Activated CD4-positive, CD25-positive, alpha-beta regulatory T cell (primary cell): ENCODE measurements around the gene ZNF169.
"Not testable (repeated sequence)": the region's sequence is repeated elsewhere in the genome, so short reads cannot be mapped to it uniquely, and the experiment has no call there.

Experiments used
- DNase-seq, 4 experiments: peaks; one replicate each; lab custom pipeline; 2025; lab: John Stamatoyannopoulos, UW

Gene ZNF169

DNA sequence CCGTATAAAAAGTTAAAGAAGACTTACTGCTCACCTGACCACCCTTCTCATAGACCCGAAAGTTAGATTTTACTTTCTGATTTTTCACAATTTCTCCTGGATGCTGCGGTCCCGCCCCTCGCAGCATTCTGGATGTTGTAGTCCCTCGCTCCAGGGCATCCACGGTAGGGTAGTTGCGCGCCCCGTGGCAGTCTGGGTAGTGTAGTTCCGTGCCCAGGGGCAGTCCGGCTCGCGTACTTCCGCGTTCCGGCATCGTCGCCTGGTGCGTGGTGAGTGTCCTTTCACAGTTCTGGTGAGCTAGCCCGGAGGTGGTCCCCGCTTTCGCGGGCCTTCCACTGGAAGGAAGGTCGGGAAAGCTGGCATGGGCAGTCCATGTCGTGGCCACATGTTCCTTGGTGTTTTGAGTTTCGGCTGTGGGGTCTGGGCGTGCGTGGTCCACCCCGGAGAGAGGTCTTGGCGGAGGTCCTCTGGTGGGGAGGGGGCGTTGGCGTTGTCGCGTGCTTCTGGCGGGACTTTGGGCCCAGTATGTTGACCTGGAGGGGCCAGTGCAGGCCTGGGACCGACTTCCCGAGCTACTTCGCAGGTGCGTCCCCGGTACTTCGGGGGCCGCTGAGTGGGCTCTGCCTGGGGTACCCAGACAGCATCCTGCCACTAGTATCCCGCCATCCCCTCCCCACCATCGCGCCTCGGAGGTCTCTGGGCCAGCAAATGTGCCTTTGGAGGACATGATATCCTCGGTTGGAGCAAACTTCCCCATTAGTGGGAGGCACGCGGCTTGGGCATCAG lies at the start of gene ZNF169:
Gene ZNF169, plus strand, starts transcription at position 222 of the 786 bp plus-strand sequence. CDS start 19,515 bp downstream, outside the sequence.
- DNase-seq, result peak; percentile 68 to 81 (median 76)

DNA sequence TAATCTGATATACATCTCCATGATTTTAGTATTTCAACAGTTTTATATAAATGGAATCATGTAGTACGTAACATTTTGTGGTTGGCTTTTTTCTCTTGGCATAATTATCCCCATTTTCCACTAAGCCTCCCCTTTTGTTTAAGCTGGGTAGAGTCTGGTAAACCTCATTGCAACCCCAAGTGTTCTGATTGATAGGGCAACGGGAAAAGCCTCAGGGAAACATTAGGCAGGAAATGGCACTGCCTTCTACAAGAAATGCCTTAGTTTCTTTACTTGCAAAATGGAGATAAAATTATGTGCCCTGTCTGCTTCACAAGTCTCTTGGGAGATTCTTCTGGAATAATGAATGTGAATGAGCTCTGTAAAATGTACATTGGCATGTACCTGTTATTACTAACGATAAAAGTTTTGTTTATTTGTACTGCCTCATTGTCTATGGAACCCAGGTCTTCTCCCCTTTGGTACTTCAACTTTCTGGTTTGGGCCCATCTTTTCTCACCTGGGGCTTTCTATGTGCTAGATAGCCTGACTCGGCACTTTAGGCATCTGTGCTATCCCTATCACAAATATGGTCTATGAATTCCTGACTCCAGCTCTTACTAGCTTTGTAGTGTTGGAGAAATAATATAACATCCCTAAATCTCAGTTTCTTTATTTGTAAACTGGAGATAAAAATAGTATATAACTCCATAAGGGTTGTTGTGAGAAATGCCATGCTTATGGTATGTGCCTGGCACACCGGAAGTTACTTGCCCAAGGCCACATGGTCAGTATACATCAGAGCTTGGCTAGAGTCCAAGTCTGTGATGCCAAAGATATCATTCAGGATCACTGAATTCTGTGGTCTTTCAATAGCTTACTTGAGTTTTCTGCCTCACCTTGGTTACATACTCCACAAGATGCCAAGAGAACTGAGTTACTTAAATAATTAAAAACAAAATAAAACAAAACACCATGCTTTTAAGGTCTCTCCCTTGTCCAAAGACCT lies 48.2 kb upstream of the ZNF169 start:
- DNase-seq, result no peak

DNA sequence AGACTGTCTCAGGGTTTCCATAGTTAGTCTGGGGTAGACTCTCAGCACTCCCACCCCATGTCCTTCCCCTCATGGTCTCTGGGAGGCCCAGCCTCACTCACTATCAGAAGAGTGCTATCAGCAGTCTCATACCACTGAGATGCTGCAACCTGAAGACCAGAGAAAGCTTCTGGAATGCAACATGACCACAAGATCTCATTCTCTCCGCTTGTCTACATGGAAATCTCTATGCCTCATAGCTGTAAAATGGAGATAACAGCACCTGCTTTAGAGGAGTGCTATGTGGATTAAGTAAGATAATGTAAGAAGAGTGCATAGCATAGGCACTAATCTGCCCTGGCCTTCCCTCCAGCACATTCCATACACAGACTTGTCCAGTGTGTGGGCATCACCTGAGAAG lies 47.0 kb upstream of the ZNF169 start:
- no peak for DNase-seq

DNA sequence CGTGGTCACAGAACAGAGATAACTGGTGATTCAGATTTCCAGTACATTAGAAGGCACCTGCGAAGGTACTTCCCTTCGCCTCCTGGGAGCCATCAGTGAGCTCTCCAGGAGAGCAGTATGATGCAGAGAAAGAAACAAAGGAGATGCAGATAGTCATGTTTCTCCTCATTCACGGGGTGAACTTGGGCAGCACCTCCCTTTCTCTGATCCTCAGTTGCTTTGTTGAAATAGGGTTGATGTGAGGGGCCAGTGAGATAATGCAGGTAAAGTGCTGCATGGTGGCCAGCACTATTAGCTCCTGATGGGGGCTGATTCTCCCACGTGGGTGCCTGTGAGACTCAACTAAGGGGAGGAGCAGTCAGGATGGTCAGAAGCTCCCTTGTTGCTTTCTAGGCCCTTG lies 46.6 kb upstream of the ZNF169 start:
- no peak for DNase-seq

DNA sequence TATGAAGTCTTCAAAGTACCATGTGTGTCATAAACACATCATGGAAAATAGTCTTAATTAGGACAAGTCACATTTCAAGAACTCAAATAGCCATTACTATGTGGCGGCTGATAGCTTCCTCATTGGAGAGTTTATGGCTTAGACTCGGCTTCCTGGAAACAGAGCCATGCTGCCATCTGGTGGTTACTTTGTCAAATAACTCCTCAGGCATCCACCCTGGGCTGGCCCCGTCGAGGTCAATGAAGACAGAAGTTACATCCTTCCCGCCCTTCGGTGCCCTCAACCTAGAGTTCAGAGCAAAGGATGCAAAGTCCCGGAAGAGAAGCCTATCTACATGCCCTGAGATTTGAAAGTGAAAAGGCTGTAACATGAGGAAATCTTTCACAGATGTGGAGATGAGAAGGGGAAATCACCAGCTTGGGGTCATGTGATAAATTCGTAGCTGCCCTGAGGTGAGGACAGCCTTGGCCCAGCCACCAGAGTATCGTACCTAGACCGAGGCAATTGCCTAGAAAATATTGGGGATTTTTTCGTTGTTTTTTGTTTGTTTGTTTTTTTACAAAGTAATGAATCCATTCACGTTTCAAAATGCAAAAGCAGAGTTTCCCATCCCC lies 45.5 kb upstream of the ZNF169 start:
- peak; percentile 27 to 41 (median 31) for DNase-seq

DNA sequence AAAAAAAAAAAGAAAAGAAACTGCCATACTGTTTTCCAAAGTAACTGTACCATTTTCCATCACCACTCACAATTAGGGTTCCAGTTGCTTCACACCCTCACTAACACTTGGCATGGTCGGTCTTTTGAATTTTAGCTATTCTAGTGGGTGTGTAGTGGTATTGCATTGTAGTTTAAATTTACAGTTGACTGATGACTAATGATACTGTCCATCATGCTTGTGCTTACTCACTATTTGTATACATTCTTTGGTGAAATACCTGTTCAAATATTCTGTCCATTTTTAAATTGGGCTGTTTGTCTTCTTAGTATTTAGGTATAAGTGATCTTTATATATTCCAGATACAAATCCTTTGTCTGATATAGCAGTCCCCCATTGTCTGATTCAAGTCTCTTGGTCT lies 36.2 kb upstream of the ZNF169 start:
- no peak for DNase-seq

DNA sequence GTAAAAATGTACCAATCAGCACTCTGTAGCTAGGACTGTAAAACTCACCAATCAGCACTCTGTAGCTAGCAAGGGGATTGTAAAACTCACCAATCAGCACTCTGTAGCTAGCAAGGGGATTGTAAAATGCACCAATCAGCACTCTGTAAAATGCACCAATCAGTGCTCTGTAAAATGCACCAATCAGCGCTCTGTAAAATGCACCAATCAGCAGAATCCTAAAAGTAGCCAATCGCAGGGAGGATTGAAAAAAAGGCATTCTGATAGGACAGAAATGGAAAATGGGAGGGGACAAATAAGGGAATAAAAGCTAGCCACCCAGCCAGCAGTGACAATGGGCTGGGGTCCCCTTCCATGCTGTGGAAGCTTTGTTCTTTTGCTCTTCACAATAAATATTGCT lies 33.7 kb upstream of the ZNF169 start:
- DNase-seq, result not testable (repeated sequence)

DNA sequence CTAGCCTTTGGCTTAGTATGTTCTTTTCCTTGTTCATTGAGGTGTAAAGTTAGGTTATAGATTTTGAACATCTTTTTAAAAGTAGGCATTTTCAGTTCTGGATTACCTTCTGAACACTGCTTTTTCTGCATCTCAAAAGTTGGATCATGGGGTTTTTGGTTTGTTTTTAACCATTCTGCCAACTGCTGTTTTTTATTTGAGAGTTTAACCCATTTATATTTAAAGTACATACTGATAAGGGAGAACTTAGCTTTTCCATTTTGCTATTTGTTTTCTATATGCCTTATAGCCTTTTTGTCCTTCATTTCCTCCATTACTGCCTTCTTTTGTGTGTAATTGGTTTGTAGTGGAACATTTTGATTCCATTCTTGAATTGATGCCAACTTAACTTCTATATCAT lies 30.5 kb upstream of the ZNF169 start:
- DNase-seq, result no peak

DNA sequence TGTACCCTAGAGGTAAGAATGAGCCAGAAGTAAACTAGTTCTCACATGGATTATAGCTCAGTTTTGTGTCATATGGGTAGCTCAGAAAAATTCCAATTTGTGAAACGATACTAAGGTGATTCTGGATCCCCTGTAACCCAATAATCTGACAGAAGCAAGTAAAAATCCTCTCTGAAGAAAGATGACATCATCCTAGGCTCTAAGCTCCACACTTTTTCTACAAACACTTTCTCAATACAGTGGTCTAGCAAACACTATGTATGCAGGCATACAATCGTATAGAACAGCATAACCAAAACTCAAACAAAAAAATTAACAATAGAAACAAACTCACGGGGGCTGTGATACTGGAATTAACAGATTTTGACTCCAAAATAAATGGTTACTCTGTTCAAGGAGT lies 26.7 kb upstream of the ZNF169 start:
- no peak for DNase-seq

DNA sequence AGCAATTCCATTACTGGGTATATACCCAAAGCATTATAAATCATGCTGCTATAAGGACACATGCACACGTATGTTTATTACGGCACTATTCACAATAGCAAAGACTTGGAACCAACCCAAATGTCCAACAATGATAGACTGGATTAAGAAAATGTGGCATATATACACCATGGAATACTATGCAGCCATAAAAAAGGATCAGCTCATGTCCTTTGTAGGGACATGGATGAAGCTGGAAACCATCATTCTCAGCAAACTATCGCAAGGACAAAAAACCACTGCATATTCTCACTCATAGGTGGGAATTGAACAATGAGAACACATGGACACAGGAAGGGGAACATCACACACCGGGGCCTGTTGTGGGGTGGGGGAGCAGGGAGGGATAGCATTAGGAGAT lies 18.0 kb upstream of the ZNF169 start:
- DNase-seq, result not testable (repeated sequence)

DNA sequence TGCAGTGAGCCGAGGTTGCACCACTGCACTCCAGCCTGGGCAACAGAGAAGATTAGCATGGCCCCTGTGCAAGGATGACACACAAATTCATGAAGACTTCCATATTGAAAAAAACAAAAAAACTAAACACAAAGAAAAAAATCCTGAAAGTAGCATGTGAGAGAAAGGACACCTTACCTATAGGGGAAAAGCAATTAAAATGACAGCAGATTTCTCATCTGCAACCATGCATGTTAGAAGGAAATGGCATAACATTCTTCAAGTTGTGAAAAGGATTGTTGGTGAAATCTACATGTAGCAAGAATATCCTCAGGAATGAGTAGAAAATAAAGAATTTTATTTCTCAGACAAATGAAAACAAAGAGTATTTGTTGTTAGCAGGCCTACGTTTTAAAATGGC lies 13.4 kb upstream of the ZNF169 start:
- no peak for DNase-seq

DNA sequence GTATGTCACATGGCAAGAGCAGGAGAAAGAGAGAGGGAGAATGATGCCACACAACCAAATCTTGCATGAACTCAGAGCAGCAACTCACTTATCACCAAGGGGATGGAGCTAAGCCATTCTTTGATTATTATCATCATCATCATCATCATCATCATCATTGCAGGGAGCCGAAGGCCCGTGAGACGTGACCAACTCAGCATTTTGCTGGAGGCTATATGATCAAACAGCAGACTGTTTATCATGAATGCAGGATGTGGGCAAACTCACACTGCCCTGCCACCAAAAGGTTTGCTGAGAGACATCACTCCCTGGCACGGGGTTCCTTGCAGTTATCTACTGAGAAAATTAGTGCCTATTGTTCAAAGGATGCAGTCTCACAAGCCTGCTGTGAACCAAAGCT lies 8.6 kb upstream of the ZNF169 start:
- no peak for DNase-seq

DNA sequence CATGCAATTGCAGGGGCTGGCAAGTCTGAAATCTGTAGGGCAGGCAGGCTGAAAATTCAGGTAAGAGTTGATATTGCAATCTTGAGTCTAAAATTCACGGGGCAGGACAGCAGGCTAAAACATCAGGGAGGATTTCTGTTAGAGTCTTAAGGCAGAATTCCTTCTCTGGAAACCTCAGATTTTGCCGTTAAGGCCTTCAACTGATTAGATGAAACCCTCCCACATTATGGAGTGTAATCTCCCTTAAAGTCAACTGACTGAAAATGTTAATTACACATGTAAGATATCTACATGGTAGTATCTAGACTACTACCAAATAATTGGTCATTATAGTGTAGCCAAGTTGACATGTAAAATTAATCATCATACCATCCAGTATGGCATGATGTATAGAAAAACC lies 3.1 kb upstream of the ZNF169 start:
- DNase-seq, result no peak

DNA sequence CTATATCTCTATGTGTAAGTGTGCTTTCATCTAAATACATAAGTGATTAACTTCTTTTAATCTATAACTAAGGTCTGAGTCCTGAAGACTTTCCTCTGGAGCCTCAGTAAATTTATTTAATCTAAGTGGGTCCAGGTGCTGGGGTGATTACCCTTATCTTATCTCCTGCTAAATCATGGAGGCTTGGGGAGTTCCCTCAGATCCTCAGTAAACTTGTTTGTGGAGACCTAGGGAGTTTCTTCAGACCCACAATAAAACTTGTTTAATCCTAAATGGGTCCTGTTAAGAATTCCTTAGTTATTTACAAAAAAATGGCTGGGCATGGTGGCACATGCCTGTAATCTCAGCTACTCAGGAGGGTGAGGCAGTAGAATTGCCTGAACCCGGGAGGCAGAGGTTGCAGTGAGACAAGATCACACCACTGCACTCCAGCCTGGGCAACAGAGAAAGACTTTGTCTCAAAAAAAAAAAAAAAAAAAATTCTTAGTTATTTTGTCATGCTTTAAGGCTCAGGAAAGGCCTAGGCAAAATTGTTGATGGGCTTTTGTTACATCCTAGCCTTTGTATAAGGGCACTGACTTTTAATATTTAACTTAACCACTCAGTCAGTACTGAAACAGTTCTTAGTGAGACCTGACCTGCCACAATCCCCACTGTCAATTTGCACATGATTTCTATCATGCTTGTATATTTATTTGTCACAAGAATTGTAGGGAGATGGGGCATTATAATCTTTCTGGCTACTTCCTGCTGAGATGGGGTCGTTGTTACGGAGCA lies 6.7 kb downstream of the ZNF169 start:
- DNase-seq, result not testable (repeated sequence)

DNA sequence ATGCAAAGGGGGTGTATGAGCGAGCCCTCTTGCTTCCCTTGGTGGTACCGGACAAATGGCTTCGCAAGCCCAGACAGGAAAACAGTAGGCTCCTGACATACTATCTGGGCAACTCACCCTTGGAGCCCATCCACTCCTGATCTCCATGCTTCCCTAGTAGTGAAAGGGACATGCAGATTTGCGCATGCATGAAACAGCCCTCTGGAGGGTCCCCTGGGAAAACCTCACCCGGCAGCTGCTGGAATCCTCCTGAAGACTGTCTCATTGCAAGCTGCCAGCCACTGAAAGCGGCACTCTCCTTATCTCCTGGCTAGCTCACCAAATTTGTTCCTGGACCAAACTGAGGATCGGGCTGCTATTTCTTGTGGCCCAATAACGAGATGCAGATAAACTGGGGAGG lies 10.2 kb downstream of the ZNF169 start:
- DNase-seq, result no peak

DNA sequence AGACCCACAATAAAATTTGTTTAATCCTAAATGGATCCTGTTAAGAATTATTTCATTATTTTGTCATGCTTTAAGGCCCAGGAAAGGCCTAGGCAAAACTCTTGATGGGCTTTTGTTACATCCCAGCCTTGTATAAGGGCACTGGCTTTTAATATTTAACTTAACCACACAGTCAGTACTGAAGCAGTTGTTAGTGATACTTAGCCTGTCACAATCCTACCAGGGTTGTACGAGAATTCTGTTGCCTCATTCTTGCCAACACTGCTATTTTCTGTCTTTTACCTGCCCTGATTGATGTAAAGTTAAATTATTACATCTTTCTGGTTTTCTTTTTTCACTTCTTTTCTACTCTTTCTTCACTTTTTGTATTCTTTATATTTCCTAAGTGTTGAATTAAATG lies 10.9 kb downstream of the ZNF169 start:
- DNase-seq, result no peak

DNA sequence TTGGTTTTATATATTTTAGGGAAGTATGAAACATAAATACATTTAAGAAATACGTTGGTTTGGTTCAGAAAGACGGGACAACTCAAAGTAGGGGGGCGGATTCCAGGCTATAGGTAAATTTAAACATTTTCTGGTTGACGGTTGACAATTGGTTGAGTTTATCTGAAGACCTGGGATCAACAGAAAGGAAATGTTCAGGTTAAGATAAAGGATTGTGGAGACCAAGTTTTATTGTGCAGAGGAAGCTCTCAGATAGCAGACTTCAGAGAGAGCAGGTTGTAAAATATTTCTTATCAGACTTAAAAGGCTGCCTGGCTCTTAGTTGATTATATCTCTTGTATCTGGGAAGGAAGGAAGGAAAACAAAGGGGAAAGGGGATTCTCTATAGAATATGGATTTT lies 17.9 kb downstream of the ZNF169 start:
- not testable (repeated sequence) for DNase-seq

DNA sequence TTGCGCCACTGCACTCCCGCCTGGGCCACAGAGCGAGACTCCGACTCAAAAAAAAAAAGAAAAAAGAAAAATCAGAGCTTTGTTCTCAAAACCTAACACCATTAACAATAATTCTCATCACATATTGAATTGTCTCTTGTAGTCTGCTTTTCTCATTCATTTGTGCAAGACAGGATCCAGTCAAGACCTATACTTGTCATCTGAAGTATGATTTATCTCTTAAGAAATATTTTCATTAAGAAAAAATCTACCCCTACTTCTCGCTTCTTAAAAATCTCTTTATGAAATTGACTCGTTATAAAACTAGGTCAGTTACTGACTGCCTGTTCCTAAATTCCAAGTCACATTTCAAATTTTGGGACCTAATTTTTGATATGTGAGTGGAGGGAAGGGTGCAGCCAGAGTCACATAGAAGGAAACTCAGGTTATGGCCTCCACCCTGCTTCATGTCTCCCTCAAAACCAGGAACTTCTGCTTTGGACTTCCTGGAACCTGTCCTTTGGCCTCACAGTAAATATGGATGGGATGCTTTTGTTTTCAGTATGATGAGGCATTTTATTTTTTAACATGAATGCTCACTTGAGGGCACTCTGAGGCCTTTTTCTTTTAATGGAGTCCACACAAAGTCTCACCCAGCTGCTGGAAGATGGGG lies 18.9 kb downstream of the ZNF169 start:
- DNase-seq, result no peak

DNA sequence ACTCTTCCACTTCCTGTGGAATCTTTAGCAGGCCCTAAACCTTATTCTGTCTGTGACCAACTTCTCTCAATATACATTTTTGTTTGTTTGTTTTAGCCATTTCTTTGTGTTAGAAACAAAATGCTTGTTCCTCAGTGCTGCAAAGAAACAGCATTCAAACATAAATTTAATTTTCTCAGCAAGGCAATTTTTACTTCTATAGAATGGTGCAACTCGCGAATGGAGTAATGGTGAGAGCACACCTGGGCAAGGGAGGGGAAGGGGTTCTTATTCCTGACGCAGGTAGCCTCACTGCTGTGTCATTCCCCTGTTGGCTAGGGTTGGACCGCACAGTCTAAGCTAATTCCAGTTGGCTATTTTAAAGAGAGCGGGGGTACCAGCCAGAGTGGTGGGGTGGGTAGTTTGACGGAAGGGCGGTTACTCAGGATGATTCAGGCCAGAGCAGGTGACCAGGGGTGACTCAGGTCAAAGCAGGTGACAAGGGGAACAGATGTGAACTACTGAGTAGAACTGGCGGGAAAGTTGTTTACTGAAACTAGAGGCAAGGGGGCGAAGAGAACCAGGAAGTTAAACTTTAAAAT lies 21.4 kb downstream of the ZNF169 start:
- DNase-seq, result no peak

DNA sequence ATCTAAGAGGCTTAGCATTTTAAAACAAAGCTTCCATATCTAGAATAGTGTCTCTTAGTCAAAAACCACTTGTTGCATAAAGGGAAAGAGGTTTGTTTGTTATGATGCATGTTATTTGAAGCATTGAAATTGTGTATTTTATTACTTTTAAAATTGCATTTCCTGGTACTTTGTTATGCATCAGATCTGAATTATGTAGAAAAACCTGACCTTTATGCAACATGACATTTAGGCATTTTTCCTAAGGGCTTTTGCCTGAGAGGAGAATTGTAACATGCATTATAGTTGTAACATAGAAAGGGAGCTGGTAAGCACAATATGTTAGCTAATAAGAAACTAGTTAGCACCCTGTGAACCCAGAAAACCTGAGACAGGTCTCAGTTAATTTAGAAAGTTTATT lies 22.0 kb downstream of the ZNF169 start:
- DNase-seq, result no peak

DNA sequence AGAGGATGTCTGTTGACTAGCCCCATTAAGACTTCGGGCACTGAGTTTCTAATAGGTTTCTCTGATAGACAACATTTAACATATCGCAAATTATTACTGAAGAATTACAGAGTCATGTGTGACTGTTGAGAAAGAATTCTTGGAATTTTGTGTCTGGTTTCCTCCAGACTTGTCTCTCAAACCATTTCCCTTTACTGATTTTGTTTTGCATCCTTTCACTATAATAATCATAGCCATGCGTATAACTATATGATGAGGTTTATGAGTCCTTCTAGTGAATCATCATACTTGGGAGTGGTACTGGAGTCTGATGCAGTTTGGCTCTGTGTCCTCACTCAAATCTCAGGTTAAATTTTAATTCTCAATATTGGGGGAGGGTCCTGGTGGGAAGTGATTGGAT lies 27.0 kb downstream of the ZNF169 start:
- no peak for DNase-seq
